WTC11 (cell line): ENCODE data around the gene ARHGAP4. TPM values are rescaled to one million over a fixed set of nuclear protein-coding genes. Genes with fewer than 3 reads are reported as not detected.

Experiments
- ATAC-seq: fragments of 200-7000 bp; cut with Tn5 transposase; 2 replicates; pipeline ENCODE4 v1.10.0; 2021; ENCODE audit warnings: mild to moderate bottlenecking, moderate library complexity
- CTCF ChIA-PET: fragments of 300-600 bp; sonication (Branson Sonifier 250); formaldehyde crosslinking; loops from one replicate; lab custom pipeline; 2021; ENCODE audit warnings: antibody characterized with exemption; lab: Charles Lee
- POLR2A ChIA-PET: fragments of 350-600 bp; sonication (Branson Sonifier 250); formaldehyde crosslinking; loops from one replicate; lab custom pipeline; 2021; ENCODE audit warnings: antibody characterized with exemption; lab: Charles Lee
- DNase-seq: peaks from one replicate; pipeline ENCODE4 v3.0.0; 2021; ENCODE audit warnings: low spot score
- H3K27ac Mint-ChIP-seq: 2 replicates; pipeline ENCODE4 v1.8.0; 2021; ENCODE audit warnings: mixed read lengths
- H3K27me3 Mint-ChIP-seq: 2 replicates; pipeline ENCODE4 v1.8.0; 2021; ENCODE audit warnings: low read depth, mild to moderate bottlenecking, moderate library complexity, mixed read lengths
- H3K36me3 Mint-ChIP-seq: 2 replicates; pipeline ENCODE4 v1.8.0; 2021; ENCODE audit warnings: mixed read lengths
- H3K4me1 Mint-ChIP-seq: 2 replicates; pipeline ENCODE4 v1.8.0; 2022; ENCODE audit warnings: mixed read lengths
- H3K4me3 Mint-ChIP-seq: 2 replicates; pipeline ENCODE4 v1.8.0; 2021; ENCODE audit warnings: mild to moderate bottlenecking, moderate library complexity, mixed read lengths
- H3K9me3 Mint-ChIP-seq: 2 replicates; pipeline ENCODE4 v1.8.0; 2021; ENCODE audit warnings: mixed read lengths
- CDX4 ChIP-seq: fragments of 250-450 bp; sonication (Bioruptor Pico); IDR thresholded peaks from 2 replicates; pipeline ENCODE4 v1.9.0; 2021; ENCODE audit warnings: moderate library complexity, mild to moderate bottlenecking, inconsistent platforms, borderline replicate concordance
- E2F1 ChIP-seq: sonication (generic); formaldehyde crosslinking; IDR thresholded peaks from 2 replicates; pipeline ENCODE4 v1.8.0; 2022; ENCODE audit warnings: mild to moderate bottlenecking, missing genetic modification reagents
- E2F4 ChIP-seq: sonication (generic); formaldehyde crosslinking; IDR thresholded peaks from 2 replicates; pipeline ENCODE4 v1.8.1; 2022; ENCODE audit warnings: low read depth, mild to moderate bottlenecking, moderate library complexity, missing genetic modification reagents, borderline replicate concordance
- FOXJ3 ChIP-seq: sonication (generic); formaldehyde crosslinking; IDR thresholded peaks from 2 replicates; pipeline ENCODE4 v1.9.0; 2021; ENCODE audit warnings: missing genetic modification reagents, mild to moderate bottlenecking, borderline replicate concordance
- FOXK1 ChIP-seq: sonication (generic); formaldehyde crosslinking; IDR thresholded peaks from 2 replicates; pipeline ENCODE4 v1.8.0; 2022; ENCODE audit warnings: mild to moderate bottlenecking, moderate library complexity, missing genetic modification reagents
- GABPB1 ChIP-seq: sonication (generic); formaldehyde crosslinking; IDR thresholded peaks from 2 replicates; pipeline ENCODE4 v1.8.1; 2023; ENCODE audit warnings: mild to moderate bottlenecking, missing genetic modification reagents
- GRHL2 ChIP-seq: fragments of 250-450 bp; sonication (Bioruptor Pico); IDR thresholded peaks from 2 replicates; pipeline ENCODE4 v1.8.0; 2022; ENCODE audit warnings: mild to moderate bottlenecking, moderate library complexity; ENCODE audit not compliant: insufficient replicate concordance, severe bottlenecking
- JUN ChIP-seq: sonication (generic); formaldehyde crosslinking; IDR thresholded peaks from 2 replicates; pipeline ENCODE4 v1.8.0; 2023; ENCODE audit warnings: mild to moderate bottlenecking, missing genetic modification reagents
- RORB ChIP-seq: fragments of 250-450 bp; sonication (Bioruptor Pico); IDR thresholded peaks from 2 replicates; pipeline ENCODE4 v1.9.0; 2021; ENCODE audit warnings: mild to moderate bottlenecking
- SMAD3 ChIP-seq: sonication (generic); formaldehyde crosslinking; IDR thresholded peaks from 2 replicates; pipeline ENCODE4 v1.8.0; 2022; ENCODE audit warnings: missing genetic modification reagents, mild to moderate bottlenecking, borderline replicate concordance
- SMAD4 ChIP-seq: sonication (generic); formaldehyde crosslinking; IDR thresholded peaks from 2 replicates; pipeline ENCODE4 v1.8.0; 2022; ENCODE audit warnings: mild to moderate bottlenecking, missing genetic modification reagents
- SP1 ChIP-seq: sonication (generic); formaldehyde crosslinking; conservative IDR thresholded peaks from 2 replicates; pipeline ENCODE4 v1.8.1; 2022; ENCODE audit warnings: missing genetic modification reagents
- TEAD4 ChIP-seq: sonication (generic); formaldehyde crosslinking; IDR thresholded peaks from 2 replicates; pipeline ENCODE4 v1.8.0; 2022; ENCODE audit warnings: mild to moderate bottlenecking, missing genetic modification reagents
- TP53 ChIP-seq: sonication (generic); formaldehyde crosslinking; IDR thresholded peaks from 2 replicates; pipeline ENCODE4 v1.8.1; 2023; ENCODE audit warnings: mild to moderate bottlenecking, missing genetic modification reagents
- ZBTB21 ChIP-seq: sonication (generic); formaldehyde crosslinking; IDR thresholded peaks from 2 replicates; pipeline ENCODE4 v1.8.1; 2023; ENCODE audit warnings: mild to moderate bottlenecking, missing genetic modification reagents, borderline replicate concordance
- ZNF138 ChIP-seq: sonication (generic); formaldehyde crosslinking; conservative IDR thresholded peaks from 2 replicates; pipeline ENCODE4 v1.8.1; 2022; ENCODE audit warnings: mild to moderate bottlenecking, moderate library complexity, missing genetic modification reagents
- ZNF281 ChIP-seq: sonication (generic); formaldehyde crosslinking; IDR thresholded peaks from 2 replicates; pipeline ENCODE4 v1.8.0; 2023; ENCODE audit warnings: mild to moderate bottlenecking, missing genetic modification reagents
- total RNA-seq: library from RNA; stranded (reverse); gene quantifications from 3 replicates; pipeline ENCODE4 v1.2.3, GENCODE V29; 2021
- TF ChIP-seq, protein P1 (sequence below): fragments of 250-450 bp; sonication (Bioruptor Pico); IDR thresholded peaks from 2 replicates; pipeline ENCODE4 v1.9.0; 2021; ENCODE audit warnings: mild to moderate bottlenecking, borderline replicate concordance

Gene ARHGAP4
- total RNA-seq, 1 experiment from 2014 or later: 52.1 TPM

- peaks cover 21% of the 10 kb centered on the region for H3K4me1 Mint-ChIP-seq
- H3K36me3 Mint-ChIP-seq: peaks cover 9% of the 10 kb centered on the region
- ChIA-PET POLR2A (no interaction called here), CTCF (no interaction called here)
- no peaks in the 10 kb centered on the region for H3K9me3 Mint-ChIP-seq
- ATAC-seq (no peak), DNase-seq (no peak)
- no peaks in the 10 kb centered on the region for H3K27me3 Mint-ChIP-seq
- no peak overlapping the region for H3K4me3 Mint-ChIP-seq
- TF ChIP-seq GRHL2 (CRISPR knock-in tag) (no peak), FOXJ3 (no peak), E2F1 (CRISPR knock-in tag) (no peak)
- TF ChIP-seq, protein P1, sequence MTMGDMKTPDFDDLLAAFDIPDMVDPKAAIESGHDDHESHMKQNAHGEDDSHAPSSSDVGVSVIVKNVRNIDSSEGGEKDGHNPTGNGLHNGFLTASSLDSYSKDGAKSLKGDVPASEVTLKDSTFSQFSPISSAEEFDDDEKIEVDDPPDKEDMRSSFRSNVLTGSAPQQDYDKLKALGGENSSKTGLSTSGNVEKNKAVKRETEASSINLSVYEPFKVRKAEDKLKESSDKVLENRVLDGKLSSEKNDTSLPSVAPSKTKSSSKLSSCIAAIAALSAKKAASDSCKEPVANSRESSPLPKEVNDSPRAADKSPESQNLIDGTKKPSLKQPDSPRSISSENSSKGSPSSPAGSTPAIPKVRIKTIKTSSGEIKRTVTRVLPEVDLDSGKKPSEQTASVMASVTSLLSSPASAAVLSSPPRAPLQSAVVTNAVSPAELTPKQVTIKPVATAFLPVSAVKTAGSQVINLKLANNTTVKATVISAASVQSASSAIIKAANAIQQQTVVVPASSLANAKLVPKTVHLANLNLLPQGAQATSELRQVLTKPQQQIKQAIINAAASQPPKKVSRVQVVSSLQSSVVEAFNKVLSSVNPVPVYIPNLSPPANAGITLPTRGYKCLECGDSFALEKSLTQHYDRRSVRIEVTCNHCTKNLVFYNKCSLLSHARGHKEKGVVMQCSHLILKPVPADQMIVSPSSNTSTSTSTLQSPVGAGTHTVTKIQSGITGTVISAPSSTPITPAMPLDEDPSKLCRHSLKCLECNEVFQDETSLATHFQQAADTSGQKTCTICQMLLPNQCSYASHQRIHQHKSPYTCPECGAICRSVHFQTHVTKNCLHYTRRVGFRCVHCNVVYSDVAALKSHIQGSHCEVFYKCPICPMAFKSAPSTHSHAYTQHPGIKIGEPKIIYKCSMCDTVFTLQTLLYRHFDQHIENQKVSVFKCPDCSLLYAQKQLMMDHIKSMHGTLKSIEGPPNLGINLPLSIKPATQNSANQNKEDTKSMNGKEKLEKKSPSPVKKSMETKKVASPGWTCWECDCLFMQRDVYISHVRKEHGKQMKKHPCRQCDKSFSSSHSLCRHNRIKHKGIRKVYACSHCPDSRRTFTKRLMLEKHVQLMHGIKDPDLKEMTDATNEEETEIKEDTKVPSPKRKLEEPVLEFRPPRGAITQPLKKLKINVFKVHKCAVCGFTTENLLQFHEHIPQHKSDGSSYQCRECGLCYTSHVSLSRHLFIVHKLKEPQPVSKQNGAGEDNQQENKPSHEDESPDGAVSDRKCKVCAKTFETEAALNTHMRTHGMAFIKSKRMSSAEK (CRISPR knock-in tag): no peak
- no peak overlapping the region for H3K27ac Mint-ChIP-seq
Observed at GRCh38 chrX:153965406-153965805, 39.3 kb upstream of the ARHGAP4 start.

DNA sequence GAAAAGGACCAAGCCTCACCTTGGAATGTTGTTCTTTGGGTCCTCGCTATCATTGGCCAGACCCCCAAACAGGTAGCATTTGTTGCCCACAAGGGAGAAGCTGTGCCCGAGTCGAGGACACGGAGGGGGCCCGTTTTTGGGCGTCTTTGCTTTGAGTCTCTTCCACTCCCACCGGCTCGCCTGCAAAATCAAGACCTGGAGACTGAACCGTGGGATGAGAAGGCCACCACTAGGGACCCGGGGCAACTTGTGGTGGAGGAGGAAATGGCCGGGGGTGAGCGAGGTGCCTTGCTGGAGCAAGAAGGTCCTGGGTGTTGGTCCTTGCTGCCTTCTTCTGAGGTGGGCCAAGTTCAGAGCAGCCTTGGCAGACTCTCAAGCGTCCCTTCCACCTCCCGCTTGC, 38.0 kb upstream of the ARHGAP4 start:
- DNase-seq: no peak
- Mint-ChIP-seq H3K9me3 (no peaks in the 10 kb centered on the region), H3K27ac (no peak overlapping the region), H3K27me3 (no peaks in the 10 kb centered on the region), H3K36me3 (peaks cover 13% of the 10 kb centered on the region), H3K4me1 (peaks cover 21% of the 10 kb centered on the region), H3K4me3 (no peak overlapping the region)
- ChIA-PET CTCF (no interaction called here), POLR2A (interaction anchor here (0.5 kb wide), 1 partner anchor 88 kb away, joined by 3 read pairs; no protein-coding TSS in a partner anchor)
- ATAC-seq: no peak
- TF ChIP-seq RORB (CRISPR knock-in tag) (no peak), ZNF138 (CRISPR knock-in tag) (no peak)

DNA sequence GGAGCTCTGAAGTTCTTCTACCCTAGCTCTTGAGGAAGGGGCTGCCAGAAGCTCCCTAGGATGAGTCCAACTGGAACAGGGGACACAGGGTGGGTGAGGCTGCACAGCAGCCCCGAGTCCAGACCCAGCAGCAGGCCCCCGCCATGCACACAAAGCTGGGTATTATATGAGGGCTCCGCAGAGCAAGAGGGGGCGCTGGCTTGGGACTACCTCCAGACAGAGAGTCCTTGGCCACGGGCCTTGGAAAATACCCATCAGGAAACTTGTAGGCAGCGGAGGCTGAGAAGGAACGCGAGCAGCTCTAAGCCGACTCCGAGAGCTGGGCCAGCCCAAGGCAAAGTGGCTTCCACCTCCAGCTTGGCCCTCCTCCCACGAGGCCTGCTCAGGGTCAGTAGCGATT, 37.5 kb upstream of the ARHGAP4 start:
- DNase-seq (no peak), ATAC-seq (no peak)
- H3K9me3 Mint-ChIP-seq: no peaks in the 10 kb centered on the region
- H3K27ac Mint-ChIP-seq: no peak overlapping the region
- POLR2A ChIA-PET: interaction anchor here (0.5 kb wide), 1 partner anchor 87 kb away, joined by 3 read pairs; no protein-coding TSS in a partner anchor
- H3K4me1 Mint-ChIP-seq: peaks cover 21% of the 10 kb centered on the region
- no peak overlapping the region for H3K4me3 Mint-ChIP-seq
- no peaks in the 10 kb centered on the region for H3K27me3 Mint-ChIP-seq
- no peak for TF ChIP-seq E2F4
- no peak for TF ChIP-seq TP53
- TF ChIP-seq SP1 (CRISPR knock-in tag): no peak
- no peak for TF ChIP-seq CDX4 (CRISPR knock-in tag)
- CTCF ChIA-PET: interaction anchor here (0.6 to 1.2 kb wide), 2 partner anchors 15 to 384 kb away, joined by 3 to 4 read pairs; no protein-coding TSS in a partner anchor
- peaks cover 16% of the 10 kb centered on the region for H3K36me3 Mint-ChIP-seq

DNA sequence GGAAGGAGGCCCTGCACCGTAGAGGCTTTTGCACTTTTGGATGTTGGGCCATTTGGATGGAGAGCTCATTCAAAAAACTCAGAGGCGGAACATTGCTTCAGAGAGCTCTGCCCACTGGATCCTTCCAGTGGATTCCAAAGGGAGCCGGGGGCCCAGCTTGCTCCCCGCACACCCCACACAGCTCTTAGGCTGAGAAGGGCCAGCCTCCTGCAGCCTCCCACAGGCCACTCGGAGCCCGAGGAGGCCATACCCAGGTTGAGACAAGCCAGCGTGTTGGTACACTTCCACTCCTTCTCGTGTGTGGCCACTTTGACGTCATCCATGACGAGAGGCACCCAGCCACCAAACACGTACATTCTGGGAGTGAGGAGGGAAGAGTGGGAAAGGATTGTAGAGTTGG, 35.2 kb upstream of the ARHGAP4 start:
- Mint-ChIP-seq H3K36me3 (peaks cover 24% of the 10 kb centered on the region), H3K27me3 (no peaks in the 10 kb centered on the region), H3K4me3 (no peak overlapping the region), H3K9me3 (no peaks in the 10 kb centered on the region), H3K4me1 (peaks cover 5% of the 10 kb centered on the region; the same call in 1 of the 2 replicates), H3K27ac (no peak overlapping the region)
- no peak for ATAC-seq
- ChIA-PET CTCF (interaction anchor here (1.4 kb wide), 1 partner anchor 36 kb away, joined by 3 read pairs; no protein-coding TSS in a partner anchor), POLR2A (no interaction called here)
- DNase-seq: no peak
- TF ChIP-seq JUN (CRISPR knock-in tag) (no peak), TEAD4 (CRISPR knock-in tag) (no peak), FOXK1 (no peak), ZBTB21 (CRISPR knock-in tag) (no peak), SMAD4 (CRISPR knock-in tag) (no peak), GABPB1 (CRISPR knock-in tag) (no peak), SMAD3 (CRISPR knock-in tag) (no peak), ZNF281 (no peak), E2F1 (CRISPR knock-in tag) (no peak)
